NCI-H2227 treated with DMSO at 0.1 percent for 48 hours (cell line): ENCODE data around the gene FOXP1.

Experiments
- DNase-seq: peaks from one replicate; lab custom pipeline; 2025; lab: John Stamatoyannopoulos, UW

Gene FOXP1

GRCh38 chr3:71564361-71564760 lies 19.2 kb downstream of the FOXP1 start:
- DNase-seq = no peak

GRCh38 chr3:71563827-71564226 lies 19.7 kb downstream of the FOXP1 start:
- DNase-seq = no peak

GRCh38 chr3:71562938-71563337 lies 20.6 kb downstream of the FOXP1 start:
- DNase-seq = no peak

- DNase-seq = no peak
Observed at GRCh38 chr3:71560665-71561064, 22.9 kb downstream of the FOXP1 start.

- no peak for DNase-seq
Observed at GRCh38 chr3:71559578-71560162, 23.9 kb downstream of the FOXP1 start.

GRCh38 chr3:71559021-71559420 lies 24.5 kb downstream of the FOXP1 start:
- DNase-seq = no peak

GRCh38 chr3:71554649-71555048 lies 28.9 kb downstream of the FOXP1 start:
- no peak for DNase-seq

GRCh38 chr3:71551311-71551919 lies 32.1 kb downstream of the FOXP1 start:
- no peak for DNase-seq

GRCh38 chr3:71549951-71550350 lies 33.6 kb downstream of the FOXP1 start:
- no peak for DNase-seq

GRCh38 chr3:71548705-71549384 lies 34.7 kb downstream of the FOXP1 start:
- DNase-seq = no peak

GRCh38 chr3:71547249-71548198 lies 36.0 kb downstream of the FOXP1 start:
- no peak for DNase-seq

GRCh38 chr3:71546821-71547220 lies 36.7 kb downstream of the FOXP1 start:
- DNase-seq = no peak

GRCh38 chr3:71545330-71545729 lies 38.2 kb downstream of the FOXP1 start:
- no peak for DNase-seq

- DNase-seq = no peak
Observed at GRCh38 chr3:71543371-71544016, 40.0 kb downstream of the FOXP1 start.

- DNase-seq = peak; percentile 43
Observed at GRCh38 chr3:71542521-71543370, 40.8 kb downstream of the FOXP1 start.

GRCh38 chr3:71541313-71541712 lies 42.2 kb downstream of the FOXP1 start:
- no peak for DNase-seq

GRCh38 chr3:71537211-71537611 lies 46.3 kb downstream of the FOXP1 start:
- DNase-seq = no peak

GRCh38 chr3:71536376-71536965 lies 47.1 kb downstream of the FOXP1 start:
- no peak for DNase-seq

GRCh38 chr3:71533588-71533987 lies 49.9 kb downstream of the FOXP1 start:
- DNase-seq = no peak

- no peak for DNase-seq
Observed at GRCh38 chr3:71532639-71533395, 50.7 kb downstream of the FOXP1 start.
